HepG2 (cell line): ENCODE data around the gene UNG. TPM values are rescaled to one million over a fixed set of nuclear protein-coding genes. Genes with fewer than 3 reads are reported as not detected.
A peak's percentile ranks its signal among the peaks of the same experiment; 100 is the strongest.

Experiments
- ARID3A ChIP-seq: IDR thresholded peaks from 2 replicates; pipeline ENCODE4 v1.6.1; 2012; ENCODE audit warnings: low read depth, low read length, improper control_type of control experiment
- FOXA3 ChIP-seq: IDR thresholded peaks from 2 replicates; pipeline ENCODE4 v1.6.1; 2016; ENCODE audit warnings: missing genetic modification reagents, missing compliant biosample characterization
- FOXP4 ChIP-seq: sonication (generic); formaldehyde crosslinking; IDR thresholded peaks from 2 replicates; pipeline ENCODE4 v1.4.0; 2020; ENCODE audit warnings: missing genetic modification reagents
- HNF1A ChIP-seq, 2 experiments: sonication (generic) in 1 of 2; formaldehyde crosslinking in 1 of 2; IDR thresholded peaks; 2 replicates each; pipeline versions ENCODE4 v1.4.0 to v1.6.1; 2016 to 2020; ENCODE audit warnings: borderline replicate concordance in 1 of 2, low read depth in 1 of 2, mild to moderate bottlenecking in 1 of 2, missing genetic modification reagents in 1 of 2
- HNF1B ChIP-seq: sonication (generic); formaldehyde crosslinking; IDR thresholded peaks from 2 replicates; pipeline ENCODE4 v1.5.1; 2020; ENCODE audit warnings: mild to moderate bottlenecking, moderate library complexity, missing genetic modification reagents
- HNF4G ChIP-seq, 2 experiments: sonication (generic) in 1 of 2; formaldehyde crosslinking in 1 of 2; IDR thresholded peaks; 2 replicates each; pipeline versions ENCODE4 v1.4.0 to v1.6.1; 2011 to 2020; ENCODE audit warnings: borderline replicate concordance in 2 of 2, low read depth in 2 of 2, mild to moderate bottlenecking in 2 of 2, low read length in 1 of 2, missing genetic modification reagents in 1 of 2, moderate library complexity in 1 of 2
- LCORL ChIP-seq, 2 experiments: fragments of 450-650 bp in 1 of 2; sonication (generic) in 1 of 2; formaldehyde crosslinking in 1 of 2; IDR thresholded peaks; 2 replicates each; pipeline versions ENCODE4 v1.5.0 to v1.6.1; 2017 to 2020; ENCODE audit warnings: antibody characterized with exemption in 1 of 2, missing genetic modification reagents in 1 of 2
- MEIS1 ChIP-seq: sonication (generic); formaldehyde crosslinking; IDR thresholded peaks from 2 replicates; pipeline ENCODE4 v1.9.0; 2021; ENCODE audit warnings: mild to moderate bottlenecking, missing genetic modification reagents, moderate library complexity, borderline replicate concordance
- MXD4 ChIP-seq: IDR thresholded peaks from 2 replicates; pipeline ENCODE4 v1.6.1; 2016; ENCODE audit warnings: mild to moderate bottlenecking, missing biosample characterization, missing genetic modification reagents
- NR2F1 ChIP-seq, 2 experiments: fragments of 450-650 bp in 1 of 2; formaldehyde crosslinking in 1 of 2; IDR thresholded peaks; 2 replicates each; pipeline versions ENCODE4 v1.5.0 to v1.6.1; 2016 to 2020; ENCODE audit warnings: mild to moderate bottlenecking in 1 of 2, missing compliant biosample characterization in 1 of 2, missing genetic modification reagents in 1 of 2, moderate library complexity in 1 of 2
- NR2F6 ChIP-seq, 2 experiments: IDR thresholded peaks; 2 replicates each; pipeline ENCODE4 v1.6.1; 2016; ENCODE audit warnings: antibody characterized with exemption in 1 of 2, mild to moderate bottlenecking in 1 of 2
- ZBTB34 ChIP-seq: sonication (generic); formaldehyde crosslinking; IDR thresholded peaks from 2 replicates; pipeline ENCODE4 v1.8.0; 2022; ENCODE audit warnings: mild to moderate bottlenecking, missing genetic modification reagents
- ZNF44 ChIP-seq: sonication (generic); formaldehyde crosslinking; IDR thresholded peaks from 2 replicates; pipeline ENCODE4 v1.5.1; 2020; ENCODE audit warnings: mild to moderate bottlenecking, missing genetic modification reagents
- polyA plus RNA-seq, 8 experiments: library from polyadenylated mRNA; depleted of rRNA in 3 of 8; stranded (reverse) in 7 of 8; unstranded in 1 of 8; fragments of >200 nt; fragmentation: Illumina TruSeq in 4 of 8; extraction: Trizol in 4 of 8; gene quantifications; 2 replicates each; pipeline versions ENCODE4 v1.2.1 to v1.2.3, GENCODE V29; 2011 to 2016; ENCODE audit warnings: low read depth in 4 of 8, missing spikeins in 1 of 8, mixed read lengths in 1 of 8; ENCODE audit not compliant: insufficient read depth in 1 of 8
- total RNA-seq, 5 experiments: library from RNA; depleted of rRNA; stranded (reverse); fragments of >200 nt; fragmentation: Illumina TruSeq; extraction: Trizol; gene quantifications; 2 replicates each; pipeline ENCODE4 v1.2.3, GENCODE V29; 2016; ENCODE audit warnings: low read depth in 1 of 5

UNG gene
- total and polyA plus RNA-seq, 2 of the 13 experiments (the other 11 are each of a cell fraction or from before 2014, with no cell fraction given) = 23.3 to 114 TPM

- TF ChIP-seq NR2F6 (IDR thresholded peaks at IDR 0.05) (peak; percentile 56), NR2F6 (CRISPR knock-in tag; IDR thresholded peaks at IDR 0.05) (peak; percentile 55; the same call in 1 of the 2 replicates), NR2F1 (CRISPR knock-in tag; IDR thresholded peaks at IDR 0.05) (peak in 1 of 2 experiments; percentile 59; a peak in 2 of 4 replicates), HNF1B (CRISPR knock-in tag) (peak; percentile 62), LCORL (IDR thresholded peaks at IDR 0.05) (no peak), LCORL (CRISPR knock-in tag; IDR thresholded peaks at IDR 0.05) (peak; percentile 52; the same call in 1 of the 2 replicates), MEIS1 (CRISPR knock-in tag) (no peak), ZBTB34 (CRISPR knock-in tag) (no peak), ZNF44 (CRISPR knock-in tag) (peak; percentile 67; the same call in 1 of the 2 replicates), FOXP4 (0 out of 2 replicates have a peak, but pooled peaks have one; percentile 15), MXD4 (CRISPR knock-in tag) (no peak), FOXA3 (0 out of 2 replicates have a peak, but pooled peaks have one; percentile 5), HNF4G (IDR thresholded peaks at IDR 0.05; ENCODE audit: borderline replicate concordance, low read depth, low read length) (peak; percentile 34; the same call in 1 of the 2 replicates), HNF4G (CRISPR knock-in tag; IDR thresholded peaks at IDR 0.05; ENCODE audit: borderline replicate concordance, low read depth) (no peak), ARID3A (peak; percentile 72), HNF1A (IDR thresholded peaks at IDR 0.05; ENCODE audit: low read depth) (peak; percentile 93), HNF1A (CRISPR knock-in tag; IDR thresholded peaks at IDR 0.05; ENCODE audit: borderline replicate concordance) (peak; percentile 90)
These were observed 13.0 kb upstream of the UNG start (continued) for GRCh38 chr12:109084425-109084824.
